Thoracic aorta (tissue), 2 donors: Measurements from ENCODE around the gene INTS11. TPM values are rescaled to one million over a fixed set of nuclear protein-coding genes. Genes with fewer than 3 reads are reported as not detected.

ENCODE experiments used
- ATAC-seq: fragments of 150-250 bp; one replicate; pipeline ENCODE4 v1.8.0; 2017; ENCODE audit warnings: low read depth; ENCODE audit not compliant: insufficient number of reproducible peaks, low FRiP score
- DNase-seq: peaks from one replicate; pipeline ENCODE4 v3.0.0-alpha.2; 2020; ENCODE audit warnings: low spot score
- H3K27ac ChIP-seq, 2 donors: fragments of 200-600 bp; sonication (generic); 1 replicate in 1 of 2; 2 replicates in 1 of 2; pipeline ENCODE4 v1.5.1; 2016; ENCODE audit warnings: mild to moderate bottlenecking in 2 of 2, moderate library complexity in 2 of 2
- H3K27me3 ChIP-seq: fragments of 200-600 bp; sonication (generic); replicated peaks from 2 replicates; pipeline ENCODE4 v1.6.0; 2016; ENCODE audit warnings: mild to moderate bottlenecking; ENCODE audit not compliant: insufficient read depth
- H3K36me3 ChIP-seq: fragments of 200-600 bp; sonication (generic); one replicate; pipeline ENCODE4 v1.5.1; 2016
- H3K4me1 ChIP-seq, 2 donors: fragments of 200-600 bp; sonication (generic); 1 replicate in 1 of 2; 2 replicates in 1 of 2; pipeline versions ENCODE4 v1.5.1 to v1.6.0; 2016; ENCODE audit warnings: low read depth in 2 of 2, mild to moderate bottlenecking in 1 of 2; ENCODE audit not compliant: control insufficient read depth in 1 of 2
- H3K4me3 ChIP-seq: fragments of 200-600 bp; sonication (generic); 2 replicates; pipeline ENCODE4 v1.5.1; 2016; ENCODE audit warnings: mild to moderate bottlenecking
- H3K9me3 ChIP-seq: fragments of 200-600 bp; sonication (generic); 2 replicates; pipeline ENCODE4 v1.5.1; 2016
- total RNA-seq, 2 donors: library from RNA; depleted of rRNA; stranded (reverse); fragments of >200 nt; gene quantifications; one replicate each; pipeline versions ENCODE4 v1.1.0 to v1.2.3, GENCODE V29; 2016
- TF ChIP-seq, protein P1 (sequence below): fragments of 200-600 bp; sonication (generic); IDR thresholded peaks from one replicate; pipeline ENCODE4 v1.5.1; 2019; ENCODE audit warnings: antibody characterized with exemption

Gene INTS11
- total RNA-seq, 2 donors from 2014 or later, result 192 to 195 TPM

DNA sequence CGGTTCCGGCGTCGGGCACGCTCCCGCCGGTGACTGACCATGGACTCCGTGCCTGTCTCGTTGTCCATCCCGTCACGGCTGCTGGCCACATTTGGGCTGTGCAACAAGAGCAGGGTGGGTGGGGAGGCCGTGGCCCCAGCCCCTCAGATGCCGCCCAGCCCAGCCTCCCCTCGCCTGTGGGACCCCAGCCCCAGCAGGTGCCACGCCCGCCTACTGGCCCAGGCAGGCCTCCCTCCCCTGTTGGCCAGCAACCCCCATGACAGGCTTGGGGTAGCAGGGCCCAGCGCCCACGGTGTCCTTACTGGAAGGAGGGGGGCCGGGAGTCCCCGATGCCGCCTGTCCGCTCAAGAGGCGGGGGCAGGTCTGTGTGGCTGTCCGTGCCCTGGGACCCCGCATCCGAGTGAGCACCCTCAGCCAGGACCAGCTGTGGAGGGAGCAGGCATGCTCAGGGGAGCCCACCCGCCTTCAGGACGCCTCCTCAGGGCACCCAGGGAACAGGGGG is 17.7 kb upstream of the INTS11 start:
- Histone ChIP-seq H3K27me3 (no peaks in the 10 kb centered on the region), H3K4me1 (peaks cover 10 to 27% of the 10 kb centered on the region in 2 donors), H3K27ac (no peak overlapping the region), H3K4me3 (no peak overlapping the region), H3K9me3 (no peaks in the 10 kb centered on the region), H3K36me3 (peaks cover 10% of the 10 kb centered on the region)
- TF ChIP-seq, protein P1, sequence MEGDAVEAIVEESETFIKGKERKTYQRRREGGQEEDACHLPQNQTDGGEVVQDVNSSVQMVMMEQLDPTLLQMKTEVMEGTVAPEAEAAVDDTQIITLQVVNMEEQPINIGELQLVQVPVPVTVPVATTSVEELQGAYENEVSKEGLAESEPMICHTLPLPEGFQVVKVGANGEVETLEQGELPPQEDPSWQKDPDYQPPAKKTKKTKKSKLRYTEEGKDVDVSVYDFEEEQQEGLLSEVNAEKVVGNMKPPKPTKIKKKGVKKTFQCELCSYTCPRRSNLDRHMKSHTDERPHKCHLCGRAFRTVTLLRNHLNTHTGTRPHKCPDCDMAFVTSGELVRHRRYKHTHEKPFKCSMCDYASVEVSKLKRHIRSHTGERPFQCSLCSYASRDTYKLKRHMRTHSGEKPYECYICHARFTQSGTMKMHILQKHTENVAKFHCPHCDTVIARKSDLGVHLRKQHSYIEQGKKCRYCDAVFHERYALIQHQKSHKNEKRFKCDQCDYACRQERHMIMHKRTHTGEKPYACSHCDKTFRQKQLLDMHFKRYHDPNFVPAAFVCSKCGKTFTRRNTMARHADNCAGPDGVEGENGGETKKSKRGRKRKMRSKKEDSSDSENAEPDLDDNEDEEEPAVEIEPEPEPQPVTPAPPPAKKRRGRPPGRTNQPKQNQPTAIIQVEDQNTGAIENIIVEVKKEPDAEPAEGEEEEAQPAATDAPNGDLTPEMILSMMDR, result no peak
- no peak for DNase-seq
- no peak for ATAC-seq

DNA sequence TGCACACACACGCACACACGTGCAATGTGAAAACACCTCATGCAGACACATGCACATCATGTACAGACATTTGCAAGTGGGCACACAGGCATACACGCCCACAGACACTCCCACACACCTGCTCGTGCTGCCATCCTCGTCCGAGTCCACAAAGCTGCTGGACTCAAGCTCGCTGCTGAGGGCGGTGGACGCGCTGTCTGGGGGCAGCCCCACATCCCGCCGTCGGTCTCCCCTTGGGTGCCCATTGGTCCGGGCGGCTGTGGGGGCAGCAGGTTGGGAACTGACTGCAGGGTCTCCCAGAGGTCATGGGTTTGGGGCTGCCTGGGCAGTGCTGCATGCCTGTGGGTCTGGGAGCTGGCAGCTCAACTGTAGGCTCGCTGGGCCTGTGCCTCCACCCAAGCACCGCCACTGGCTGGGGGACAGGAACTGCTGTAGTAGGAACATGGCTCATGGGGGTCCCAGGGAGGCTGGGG is 17.1 kb upstream of the INTS11 start:
- no peaks in the 10 kb centered on the region for H3K9me3 ChIP-seq
- no peak overlapping the region for H3K4me3 ChIP-seq
- TF ChIP-seq, protein P1, result no peak
- H3K27me3 ChIP-seq, result no peaks in the 10 kb centered on the region
- peaks cover 9 to 22% of the 10 kb centered on the region in 2 donors for H3K4me1 ChIP-seq
- DNase-seq, result no peak
- H3K27ac ChIP-seq, result no peak overlapping the region
- peaks cover 10% of the 10 kb centered on the region for H3K36me3 ChIP-seq
- ATAC-seq, result no peak

DNA sequence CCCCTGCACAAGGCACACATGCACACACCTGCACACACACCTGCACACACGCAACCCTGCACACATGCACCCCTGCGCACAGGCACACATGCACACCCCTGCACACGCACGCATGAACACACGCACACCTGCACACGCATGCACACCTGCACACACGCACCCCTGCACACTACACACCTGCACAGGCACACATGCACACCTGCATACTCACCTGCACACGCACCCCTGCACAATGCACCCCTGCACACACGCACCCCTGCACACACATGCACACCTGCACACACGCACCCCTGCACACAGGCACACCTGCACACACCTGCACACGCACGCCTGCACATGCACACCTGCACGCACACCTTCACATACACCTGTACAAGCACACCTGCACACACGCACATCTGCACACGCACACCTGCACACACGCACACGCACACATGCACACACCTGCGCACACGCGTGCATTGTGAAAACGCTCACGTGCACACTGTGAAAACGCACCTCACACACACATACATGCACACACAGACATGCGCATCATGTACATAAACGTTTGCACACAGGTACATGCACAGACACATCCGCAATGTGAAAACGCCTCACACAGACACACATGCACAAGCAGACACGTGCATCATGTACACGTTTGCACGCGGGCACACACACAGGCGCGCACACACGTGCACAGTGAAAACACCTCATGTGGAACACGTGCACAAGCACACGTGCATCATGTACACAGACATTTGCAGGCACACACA is 16.5 kb upstream of the INTS11 start:
- Histone ChIP-seq H3K4me3 (no peak overlapping the region), H3K27me3 (no peaks in the 10 kb centered on the region), H3K9me3 (no peaks in the 10 kb centered on the region), H3K4me1 (peaks cover 6 to 16% of the 10 kb centered on the region in 2 donors), H3K36me3 (peaks cover 10% of the 10 kb centered on the region), H3K27ac (no peak overlapping the region)
- TF ChIP-seq, protein P1, result no peak
- DNase-seq, result no peak
- no peak for ATAC-seq

DNA sequence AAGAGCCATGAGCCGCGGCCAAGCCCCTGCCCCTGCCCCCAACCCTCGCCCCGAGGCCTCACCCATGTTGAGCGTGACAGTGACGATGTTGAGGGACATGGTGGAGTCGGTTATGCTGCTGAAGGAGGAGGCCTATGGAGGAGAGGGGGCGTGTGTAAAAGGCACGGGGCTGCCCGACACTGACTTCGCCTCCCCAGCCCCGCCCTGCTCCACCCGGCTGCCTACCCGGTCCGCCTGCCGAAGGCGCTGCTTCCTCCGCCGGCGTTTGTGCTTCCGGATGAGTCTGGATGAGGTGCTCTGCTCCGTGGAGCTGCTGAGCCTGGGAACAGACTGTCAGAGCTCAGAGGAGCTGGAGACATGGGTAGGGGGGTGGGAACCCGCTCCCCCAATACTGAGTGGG is 15.7 kb upstream of the INTS11 start:
- DNase-seq, result no peak
- Histone ChIP-seq H3K9me3 (no peaks in the 10 kb centered on the region), H3K4me3 (no peak overlapping the region), H3K4me1 (peaks cover under 1 to 8% of the 10 kb centered on the region in 2 donors), H3K27me3 (no peaks in the 10 kb centered on the region), H3K36me3 (peaks cover 10% of the 10 kb centered on the region), H3K27ac (no peak overlapping the region)
- TF ChIP-seq, protein P1, result no peak
- ATAC-seq, result no peak

DNA sequence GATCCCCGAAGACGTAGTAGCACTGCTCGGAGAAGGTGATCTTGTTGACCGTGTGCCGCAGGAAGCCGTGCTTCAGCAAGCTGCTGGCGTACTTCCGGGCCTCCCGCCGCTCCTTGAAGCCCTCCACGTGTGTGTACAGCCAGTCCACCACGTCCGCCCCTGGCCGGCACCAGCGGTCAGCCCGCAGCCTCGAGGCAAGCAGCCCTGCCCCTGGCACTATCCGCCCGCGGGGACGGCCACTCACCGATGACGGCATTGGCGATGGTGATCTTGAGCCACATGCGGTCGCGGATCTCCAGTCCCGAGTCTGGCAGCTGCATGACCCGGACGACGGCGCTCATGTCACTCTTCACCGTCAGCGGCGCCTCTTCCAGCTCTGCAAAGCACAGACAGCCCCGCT is 13.8 kb upstream of the INTS11 start:
- no peak overlapping the region for H3K4me3 ChIP-seq
- TF ChIP-seq, protein P1, result no peak
- peaks cover 10% of the 10 kb centered on the region for H3K36me3 ChIP-seq
- no peak overlapping the region for H3K27ac ChIP-seq
- ATAC-seq (no peak), DNase-seq (no peak)
- no peaks in the 10 kb centered on the region for H3K4me1 ChIP-seq
- H3K9me3 ChIP-seq, result no peaks in the 10 kb centered on the region
- H3K27me3 ChIP-seq, result no peaks in the 10 kb centered on the region
